SK-N-SH (cell line): ENCODE results near the gene OR52E4. TPM values are rescaled to one million over a fixed set of nuclear protein-coding genes. Genes with fewer than 3 reads are reported as not detected.

Experiments
- CTCF ChIA-PET: fragments of 300-600, 350-600 bp; formaldehyde crosslinking; extraction: SDS; loops from one replicate; lab custom pipeline; 2021; lab: Yijun Ruan, JAX
- POLR2A ChIA-PET: fragments of 350-600 bp; sonication (Branson Sonifier 250); formaldehyde crosslinking; extraction: SDS; loops from one replicate; lab custom pipeline; 2020; ENCODE audit warnings: antibody characterized with exemption, inconsistent platforms; lab: Yijun Ruan, JAX
- DNase-seq: peaks from one replicate; pipeline ENCODE4 v3.0.0; 2012
- H2AFZ ChIP-seq: fragments of 200-600 bp; sonication (generic); 2 replicates; pipeline ENCODE4 v1.8.1; 2016; ENCODE audit warnings: antibody characterized with exemption, mild to moderate bottlenecking, low read depth
- H3F3A ChIP-seq: fragments of 200-600 bp; sonication (generic); replicated peaks from 2 replicates; pipeline ENCODE3; 2016; ENCODE audit warnings: antibody characterized with exemption, mild to moderate bottlenecking; ENCODE audit not compliant: insufficient read depth
- H3K27ac ChIP-seq, 2 experiments: fragments of 200-500 bp in 1 of 2; fragments of 200-600 bp in 1 of 2; sonication (Bioruptor generic) in 1 of 2; sonication (generic), shearing (Covaris generic) in 1 of 2; 2 replicates each; pipeline versions ENCODE4 v1.5.1 to v1.6.1; 2014 to 2016; ENCODE audit warnings: low read depth in 2 of 2, inconsistent platforms in 1 of 2, low read length in 1 of 2, mild to moderate bottlenecking in 1 of 2, mixed read lengths in 1 of 2
- H3K27me3 ChIP-seq: fragments of 200-600 bp; sonication (generic), shearing (Covaris generic); 2 replicates; pipeline ENCODE4 v1.6.1; 2016; ENCODE audit warnings: mixed run types; ENCODE audit not compliant: insufficient read depth
- H3K36me3 ChIP-seq, 2 experiments: fragments of 200-500 bp in 1 of 2; fragments of 200-600 bp in 1 of 2; sonication (Bioruptor generic) in 1 of 2; sonication (generic) in 1 of 2; replicated peaks in 1 of 2; 2 replicates each; pipeline versions ENCODE3 to v1.5.1; 2014 to 2016; ENCODE audit warnings: low read length in 1 of 2, mild to moderate bottlenecking in 1 of 2; ENCODE audit not compliant: insufficient read depth in 2 of 2, control insufficient read depth in 1 of 2
- H3K4me1 ChIP-seq, 2 experiments: fragments of 200-500 bp in 1 of 2; fragments of 200-600 bp in 1 of 2; sonication (Bioruptor generic) in 1 of 2; sonication (generic), shearing (Covaris generic) in 1 of 2; 2 replicates each; pipeline versions ENCODE4 v1.5.1 to v1.6.1; 2014 to 2016; ENCODE audit warnings: low read depth in 1 of 2, low read length in 1 of 2, mixed run types in 1 of 2; ENCODE audit not compliant: insufficient read depth in 2 of 2, control insufficient read depth in 1 of 2
- H3K4me2 ChIP-seq: fragments of 200-600 bp; sonication (generic), shearing (Covaris generic); 2 replicates; pipeline ENCODE4 v1.6.1; 2017; ENCODE audit warnings: mixed run types
- H3K4me3 ChIP-seq, 2 experiments: fragments of 200-500 bp in 1 of 2; fragments of 200-600 bp in 1 of 2; sonication (Bioruptor generic) in 1 of 2; sonication (generic), shearing (Covaris generic) in 1 of 2; 2 replicates each; pipeline versions ENCODE4 v1.5.1 to v1.8.1; 2014 to 2016; ENCODE audit warnings: low read depth in 2 of 2, inconsistent platforms in 1 of 2, low read length in 1 of 2, mild to moderate bottlenecking in 1 of 2, mixed read lengths in 1 of 2, moderate library complexity in 1 of 2
- H3K79me2 ChIP-seq: fragments of 200-600 bp; sonication (generic); 2 replicates; pipeline ENCODE4 v1.8.1; 2017; ENCODE audit warnings: mild to moderate bottlenecking; ENCODE audit not compliant: insufficient read depth
- H3K9ac ChIP-seq: fragments of 200-600 bp; sonication (generic); 2 replicates; pipeline ENCODE4 v1.6.1; 2017; ENCODE audit warnings: mixed run types
- H3K9me2 ChIP-seq: fragments of 200-600 bp; sonication (generic); 2 replicates; pipeline ENCODE4 v1.6.1; 2017; ENCODE audit warnings: mixed run types
- H3K9me3 ChIP-seq: fragments of 200-600 bp; sonication (generic); 2 replicates; pipeline ENCODE4 v1.6.1; 2017; ENCODE audit warnings: mixed run types, mild to moderate bottlenecking, moderate library complexity
- H4K20me1 ChIP-seq: fragments of 200-600 bp; sonication (generic); 2 replicates; pipeline ENCODE4 v1.6.1; 2017; ENCODE audit warnings: mild to moderate bottlenecking, mixed run types; ENCODE audit not compliant: insufficient read depth
- ELF1 ChIP-seq: IDR thresholded peaks from 2 replicates; pipeline ENCODE4 v1.4.0; 2012
- FOSL2 ChIP-seq: IDR thresholded peaks from 2 replicates; pipeline ENCODE4 v1.4.0; 2012; ENCODE audit warnings: low read depth, mild to moderate bottlenecking, moderate library complexity, borderline replicate concordance
- FOXJ3 ChIP-seq: sonication (generic); formaldehyde crosslinking; IDR thresholded peaks from 2 replicates; pipeline ENCODE4 v1.5.1; 2020; ENCODE audit warnings: mild to moderate bottlenecking, missing genetic modification reagents
- FOXM1 ChIP-seq: IDR thresholded peaks from 2 replicates; pipeline ENCODE4 v1.4.0; 2012; ENCODE audit warnings: low read depth, mild to moderate bottlenecking
- GABPA ChIP-seq: IDR thresholded peaks from 2 replicates; pipeline ENCODE4 v1.4.0; 2012; ENCODE audit warnings: low read depth, mild to moderate bottlenecking
- JUND ChIP-seq: IDR thresholded peaks from 2 replicates; pipeline ENCODE4 v1.4.0; 2012
- MEF2A ChIP-seq: IDR thresholded peaks from 2 replicates; pipeline ENCODE4 v1.4.0; 2012; ENCODE audit warnings: low read depth, borderline replicate concordance
- RAD21 ChIP-seq: IDR thresholded peaks from 2 replicates; pipeline ENCODE4 v1.6.1; 2012; ENCODE audit warnings: mild to moderate bottlenecking, low read length
- RCOR1 ChIP-seq: fragments of 150-350 bp; IDR thresholded peaks from 2 replicates; pipeline ENCODE4 v1.6.1; 2017; ENCODE audit warnings: antibody characterized with exemption, low read length
- RFX5 ChIP-seq: IDR thresholded peaks from 2 replicates; pipeline ENCODE4 v1.6.1; 2012; ENCODE audit warnings: mild to moderate bottlenecking, improper control_type of control experiment, low read length
- SIN3A ChIP-seq: IDR thresholded peaks from 2 replicates; pipeline ENCODE4 v1.6.1; 2012; ENCODE audit warnings: low read depth, mild to moderate bottlenecking, low read length, moderate library complexity, borderline replicate concordance
- SMC3 ChIP-seq: IDR thresholded peaks from 2 replicates; pipeline ENCODE4 v1.6.1; 2012; ENCODE audit warnings: low read depth, low read length, improper control_type of control experiment
- TCF12 ChIP-seq: IDR thresholded peaks from 2 replicates; pipeline ENCODE4 v1.4.0; 2012
- TEAD4 ChIP-seq: IDR thresholded peaks from 2 replicates; pipeline ENCODE4 v1.4.0; 2012; ENCODE audit warnings: mild to moderate bottlenecking, borderline replicate concordance; ENCODE audit not compliant: insufficient read depth
- YY1 ChIP-seq: IDR thresholded peaks from 2 replicates; pipeline ENCODE4 v1.4.0; 2012; ENCODE audit warnings: low read depth, mild to moderate bottlenecking
- WGBS: methylation state at CpG from one replicate; pipeline ENCODE4 v1.1.6; 2017; ENCODE audit warnings: low lambda C conversion rate; 5-methylcytosine and 5-hydroxymethylcytosine counted together
- polyA plus RNA-seq, 3 experiments: library from polyadenylated mRNA; depleted of rRNA; stranded (reverse); fragments of >200 nt; gene quantifications; 2 replicates each; pipeline ENCODE4 v1.2.3, GENCODE V29; 2012
- TF ChIP-seq, protein P1 (sequence below): IDR thresholded peaks from 2 replicates; pipeline ENCODE4; 2012
- TF ChIP-seq, protein P2 (sequence below): fragments of 150-350 bp; IDR thresholded peaks from 2 replicates; pipeline ENCODE4 v1.6.1; 2016; ENCODE audit warnings: mild to moderate bottlenecking, low read depth, low read length
- TF ChIP-seq, protein P3 (sequence below): IDR thresholded peaks from 2 replicates; pipeline ENCODE4 v1.4.0; 2012; ENCODE audit warnings: low read depth, borderline replicate concordance
- TF ChIP-seq, protein P4 (sequence below): fragments of 200-600 bp; sonication (generic); IDR thresholded peaks from 2 replicates; pipeline ENCODE4 v1.6.1; 2017; ENCODE audit warnings: antibody characterized with exemption, mild to moderate bottlenecking, moderate library complexity
- TF ChIP-seq, protein P5 (sequence below): fragments of 150-350 bp; IDR thresholded peaks from 2 replicates; pipeline ENCODE4 v1.6.1; 2017; ENCODE audit warnings: antibody characterized with exemption, low read length, low read depth, borderline replicate concordance

The OR52E4 gene
- polyA plus RNA-seq, 1 of the 3 experiments (the other 2 are of a cell fraction): not detected

DNA sequence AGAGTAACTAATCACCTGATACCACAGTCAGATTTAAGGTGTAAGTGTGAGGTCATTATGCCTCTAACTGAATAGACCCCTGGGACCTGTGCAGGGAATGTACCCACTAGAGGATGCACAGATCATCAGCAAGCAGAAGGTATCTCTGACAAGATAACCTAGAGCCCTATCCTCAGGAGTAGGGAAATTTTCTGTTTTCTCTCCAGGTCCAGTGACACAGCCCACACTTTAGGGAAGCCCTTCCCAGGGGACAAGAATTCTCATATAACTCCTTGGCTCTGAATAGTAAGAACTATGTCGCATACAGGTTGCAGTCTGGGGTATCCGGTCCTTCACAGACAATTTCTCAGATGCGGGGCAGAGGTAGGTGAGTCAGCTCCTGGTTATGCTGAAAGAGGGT is 12.5 kb downstream of the OR52E4 start, which contains the start of gene OR52E5:
Gene OR52E5, plus strand, starts transcription at position 301 of the 400 bp plus-strand sequence. CDS start 7,569 bp downstream, outside the sequence.
- Histone ChIP-seq H3F3A (no peaks in the 10 kb centered on the region), H3K9me3 (no peaks in the 10 kb centered on the region)
- no peak for TF ChIP-seq YY1
- no peak for TF ChIP-seq FOXJ3 (CRISPR knock-in tag)
- no peak for TF ChIP-seq SIN3A
- TF ChIP-seq RAD21: no peak
- TF ChIP-seq ELF1: no peak
- no peak for TF ChIP-seq TEAD4
- no peak for TF ChIP-seq TCF12
- TF ChIP-seq MEF2A: no peak
- TF ChIP-seq, protein P1, sequence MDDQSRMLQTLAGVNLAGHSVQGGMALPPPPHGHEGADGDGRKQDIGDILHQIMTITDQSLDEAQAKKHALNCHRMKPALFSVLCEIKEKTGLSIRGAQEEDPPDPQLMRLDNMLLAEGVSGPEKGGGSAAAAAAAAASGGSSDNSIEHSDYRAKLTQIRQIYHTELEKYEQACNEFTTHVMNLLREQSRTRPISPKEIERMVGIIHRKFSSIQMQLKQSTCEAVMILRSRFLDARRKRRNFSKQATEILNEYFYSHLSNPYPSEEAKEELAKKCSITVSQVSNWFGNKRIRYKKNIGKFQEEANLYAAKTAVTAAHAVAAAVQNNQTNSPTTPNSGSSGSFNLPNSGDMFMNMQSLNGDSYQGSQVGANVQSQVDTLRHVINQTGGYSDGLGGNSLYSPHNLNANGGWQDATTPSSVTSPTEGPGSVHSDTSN: no peak
- TF ChIP-seq, protein P2, sequence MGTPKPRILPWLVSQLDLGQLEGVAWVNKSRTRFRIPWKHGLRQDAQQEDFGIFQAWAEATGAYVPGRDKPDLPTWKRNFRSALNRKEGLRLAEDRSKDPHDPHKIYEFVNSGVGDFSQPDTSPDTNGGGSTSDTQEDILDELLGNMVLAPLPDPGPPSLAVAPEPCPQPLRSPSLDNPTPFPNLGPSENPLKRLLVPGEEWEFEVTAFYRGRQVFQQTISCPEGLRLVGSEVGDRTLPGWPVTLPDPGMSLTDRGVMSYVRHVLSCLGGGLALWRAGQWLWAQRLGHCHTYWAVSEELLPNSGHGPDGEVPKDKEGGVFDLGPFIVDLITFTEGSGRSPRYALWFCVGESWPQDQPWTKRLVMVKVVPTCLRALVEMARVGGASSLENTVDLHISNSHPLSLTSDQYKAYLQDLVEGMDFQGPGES: no peak
- no peak for TF ChIP-seq JUND
- TF ChIP-seq, protein P3, sequence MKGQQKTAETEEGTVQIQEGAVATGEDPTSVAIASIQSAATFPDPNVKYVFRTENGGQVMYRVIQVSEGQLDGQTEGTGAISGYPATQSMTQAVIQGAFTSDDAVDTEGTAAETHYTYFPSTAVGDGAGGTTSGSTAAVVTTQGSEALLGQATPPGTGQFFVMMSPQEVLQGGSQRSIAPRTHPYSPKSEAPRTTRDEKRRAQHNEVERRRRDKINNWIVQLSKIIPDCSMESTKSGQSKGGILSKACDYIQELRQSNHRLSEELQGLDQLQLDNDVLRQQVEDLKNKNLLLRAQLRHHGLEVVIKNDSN: no peak
- TF ChIP-seq, protein P4, sequence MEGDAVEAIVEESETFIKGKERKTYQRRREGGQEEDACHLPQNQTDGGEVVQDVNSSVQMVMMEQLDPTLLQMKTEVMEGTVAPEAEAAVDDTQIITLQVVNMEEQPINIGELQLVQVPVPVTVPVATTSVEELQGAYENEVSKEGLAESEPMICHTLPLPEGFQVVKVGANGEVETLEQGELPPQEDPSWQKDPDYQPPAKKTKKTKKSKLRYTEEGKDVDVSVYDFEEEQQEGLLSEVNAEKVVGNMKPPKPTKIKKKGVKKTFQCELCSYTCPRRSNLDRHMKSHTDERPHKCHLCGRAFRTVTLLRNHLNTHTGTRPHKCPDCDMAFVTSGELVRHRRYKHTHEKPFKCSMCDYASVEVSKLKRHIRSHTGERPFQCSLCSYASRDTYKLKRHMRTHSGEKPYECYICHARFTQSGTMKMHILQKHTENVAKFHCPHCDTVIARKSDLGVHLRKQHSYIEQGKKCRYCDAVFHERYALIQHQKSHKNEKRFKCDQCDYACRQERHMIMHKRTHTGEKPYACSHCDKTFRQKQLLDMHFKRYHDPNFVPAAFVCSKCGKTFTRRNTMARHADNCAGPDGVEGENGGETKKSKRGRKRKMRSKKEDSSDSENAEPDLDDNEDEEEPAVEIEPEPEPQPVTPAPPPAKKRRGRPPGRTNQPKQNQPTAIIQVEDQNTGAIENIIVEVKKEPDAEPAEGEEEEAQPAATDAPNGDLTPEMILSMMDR: no peak
- TF ChIP-seq, all 33 proteins: peak for 0
- Histone ChIP-seq H3K4me2 (no peak within 1 kb of the TSS), H3K36me3 (no peaks in the 10 kb centered on the region), H3K9me2 (no peaks in the 10 kb centered on the region), H3K4me3 (no peak within 1 kb of the TSS), H3K9ac (no peak within 1 kb of the TSS), H3K27ac (no peak within 1 kb of the TSS), H4K20me1 (no peaks in the 10 kb centered on the region), H3K4me1 (no peaks in the 10 kb centered on the region), H3K27me3 (no peaks in the 10 kb centered on the region; the same call in 1 of the 2 replicates), H2AFZ (no peak within 1 kb of the TSS), H3K79me2 (no peaks in the 10 kb centered on the region)
- ChIA-PET CTCF (interaction anchor here (1.4 kb wide), 1 partner anchor 460 kb away, joined by 3 read pairs; no protein-coding TSS in a partner anchor), POLR2A (no interaction called here)
- no peak for DNase-seq
- 15% methylated on average over 3 of the region's 3 CpGs for WGBS

DNA sequence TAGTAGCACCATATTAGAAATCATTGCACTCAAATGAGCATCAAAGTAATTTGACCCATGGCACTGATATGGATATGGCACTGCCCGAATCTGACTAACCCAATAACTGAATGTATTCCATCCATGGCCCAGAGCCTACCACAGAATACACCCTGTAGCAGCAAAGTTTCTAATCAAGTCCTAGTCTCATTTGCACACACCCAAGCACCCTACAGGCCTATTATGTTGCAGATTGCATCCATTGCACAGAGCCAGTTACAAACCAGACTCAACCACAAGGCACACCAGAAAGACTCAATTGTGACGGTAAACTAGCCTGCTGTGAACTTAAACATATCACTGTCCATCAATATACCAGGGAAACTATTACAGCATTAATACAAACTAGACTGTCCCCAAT is 19.1 kb downstream of the OR52E4 start:
- Histone ChIP-seq H3K4me1 (no peaks in the 10 kb centered on the region), H3F3A (no peaks in the 10 kb centered on the region), H2AFZ (no peak overlapping the region), H3K9me3 (no peaks in the 10 kb centered on the region), H3K27ac (no peak overlapping the region), H3K9me2 (no peaks in the 10 kb centered on the region), H3K4me2 (no peak overlapping the region), H3K36me3 (no peaks in the 10 kb centered on the region), H3K9ac (no peak overlapping the region), H4K20me1 (no peaks in the 10 kb centered on the region), H3K27me3 (no peaks in the 10 kb centered on the region; the same call in 1 of the 2 replicates), H3K4me3 (no peak overlapping the region), H3K79me2 (no peaks in the 10 kb centered on the region)
- DNase-seq: no peak
- CTCF ChIA-PET: no interaction called here
- POLR2A ChIA-PET: no interaction called here
- 0% methylated on average over 2 of the region's 2 CpGs for WGBS
- TF ChIP-seq, protein P5, sequence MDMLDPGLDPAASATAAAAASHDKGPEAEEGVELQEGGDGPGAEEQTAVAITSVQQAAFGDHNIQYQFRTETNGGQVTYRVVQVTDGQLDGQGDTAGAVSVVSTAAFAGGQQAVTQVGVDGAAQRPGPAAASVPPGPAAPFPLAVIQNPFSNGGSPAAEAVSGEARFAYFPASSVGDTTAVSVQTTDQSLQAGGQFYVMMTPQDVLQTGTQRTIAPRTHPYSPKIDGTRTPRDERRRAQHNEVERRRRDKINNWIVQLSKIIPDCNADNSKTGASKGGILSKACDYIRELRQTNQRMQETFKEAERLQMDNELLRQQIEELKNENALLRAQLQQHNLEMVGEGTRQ: no peak
- no peak for TF ChIP-seq SMC3
- TF ChIP-seq RCOR1: no peak
- TF ChIP-seq FOSL2: no peak
- TF ChIP-seq ELF1: no peak
- no peak for TF ChIP-seq FOXM1
- TF ChIP-seq YY1: no peak
- TF ChIP-seq GABPA: no peak
- no peak for TF ChIP-seq JUND
- TF ChIP-seq, protein P2: no peak
- no peak for TF ChIP-seq RFX5
- TF ChIP-seq, all 33 proteins: peak for 0
